GM21526 (cell line): ENCODE measurements around the gene PLEKHA6.

Source experiments
- ATAC-seq: cut with Tn5 transposase; IDR thresholded peaks from one replicate; pipeline ENCODE4 v1.9.1; 2021; ENCODE audit warnings: moderate library complexity; ENCODE audit not compliant: unreplicated experiment, low FRiP score

The PLEKHA6 gene

GRCh38 chr1:204222006-204222763 lies 137.5 kb downstream of the PLEKHA6 start:
- ATAC-seq: no peak

- ATAC-seq: no peak
Measured at GRCh38 chr1:204221271-204221670, 138.5 kb downstream of the PLEKHA6 start.

- no peak for ATAC-seq
Measured at GRCh38 chr1:204219971-204220616, 139.6 kb downstream of the PLEKHA6 start.

GRCh38 chr1:204218552-204218951 lies 141.2 kb downstream of the PLEKHA6 start:
- ATAC-seq: no peak

- ATAC-seq: no peak
Measured at GRCh38 chr1:204217648-204218000, 142.1 kb downstream of the PLEKHA6 start.

- ATAC-seq: no peak
Measured at GRCh38 chr1:204216880-204217647, 142.7 kb downstream of the PLEKHA6 start.

GRCh38 chr1:204216236-204216635 lies 143.5 kb downstream of the PLEKHA6 start:
- ATAC-seq: no peak

- ATAC-seq: no peak
Measured at GRCh38 chr1:204213668-204214662, 145.8 kb downstream of the PLEKHA6 start, which contains the start of gene GOLT1A. Gene GOLT1A, minus strand, starts transcription at chr1:204213988. Its CDS starts 82 bp downstream, at chr1:204213906.

- no peak for ATAC-seq
Measured at GRCh38 chr1:204212715-204213114, 147.0 kb downstream of the PLEKHA6 start.

- no peak for ATAC-seq
Measured at GRCh38 chr1:204211046-204211445, 148.7 kb downstream of the PLEKHA6 start.

- no peak for ATAC-seq
Measured at GRCh38 chr1:204207136-204207616, 152.6 kb downstream of the PLEKHA6 start.

- no peak for ATAC-seq
Measured at GRCh38 chr1:204206121-204206520, 153.6 kb downstream of the PLEKHA6 start.

GRCh38 chr1:204205486-204205885 lies 154.2 kb downstream of the PLEKHA6 start:
- ATAC-seq: no peak

- ATAC-seq: no peak
Measured at GRCh38 chr1:204204944-204205343, 154.8 kb downstream of the PLEKHA6 start.

- no peak for ATAC-seq
Measured at GRCh38 chr1:204203206-204203767, 156.4 kb downstream of the PLEKHA6 start.

GRCh38 chr1:204202481-204202880 lies 157.2 kb downstream of the PLEKHA6 start:
- no peak for ATAC-seq

GRCh38 chr1:204201348-204202040 lies 158.2 kb downstream of the PLEKHA6 start:
- ATAC-seq: no peak

GRCh38 chr1:204199579-204199978 lies 160.2 kb downstream of the PLEKHA6 start:
- no peak for ATAC-seq
